ENCODE data around the gene IL25. TPM values are rescaled to one million over a fixed set of nuclear protein-coding genes. Genes with fewer than 3 reads are reported as not detected.
"Not testable (repeated sequence)": the region's sequence is repeated elsewhere in the genome, so short reads cannot be mapped to it uniquely, and the experiment has no call there.

The IL25 gene
- total RNA-seq, 1 experiment from 2014 or later, result not detected

DNA sequence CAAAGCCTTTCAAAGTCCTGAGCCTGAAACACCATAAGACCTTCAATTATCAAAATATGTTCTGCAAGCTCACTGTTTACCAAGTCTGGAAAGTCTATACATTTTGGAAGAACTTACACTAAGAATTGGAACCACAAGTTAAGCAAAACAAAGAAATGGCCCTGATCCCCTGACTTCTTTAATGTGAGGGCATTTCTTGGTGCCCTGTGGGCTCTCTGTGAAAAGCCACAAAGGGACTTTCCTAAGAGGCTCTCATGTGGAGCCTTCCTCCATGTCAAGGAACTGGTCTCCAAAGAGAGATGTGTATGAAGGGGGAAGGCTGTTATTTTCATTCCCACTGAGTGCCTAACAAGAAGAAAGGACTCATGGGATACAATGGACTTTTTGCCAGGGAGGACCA, 49.0 kb downstream of the IL25 start:
- Mint-ChIP-seq H3K36me3 (ENCODE audit: insufficient read depth, unreplicated experiment) (no peaks in the 10 kb centered on the region), H3K4me3 (ENCODE audit: unreplicated experiment) (no peak overlapping the region), H3K9me3 (ENCODE audit: unreplicated experiment) (no peaks in the 10 kb centered on the region), H3K27ac (ENCODE audit: unreplicated experiment) (no peak overlapping the region), H3K4me1 (ENCODE audit: low read depth, unreplicated experiment) (no peaks in the 10 kb centered on the region), H3K27me3 (ENCODE audit: insufficient read depth, unreplicated experiment) (peaks cover 4% of the 10 kb centered on the region)
- H3K36me3 ChIP-seq (ENCODE audit: control insufficient read depth, insufficient read depth, low read length), result no peaks in the 10 kb centered on the region
- POLR2A ChIA-PET, result no interaction called here
- DNase-seq, result no peak
- H3K9me3 ChIP-seq, result no peaks in the 10 kb centered on the region
- no TSS peak for BruUV-seq (replicated peaks)
- H3K27me3 ChIP-seq (replicated peaks; ENCODE audit: control insufficient read depth, insufficient read depth, low read length), result no peaks in the 10 kb centered on the region
- H3K4me3 ChIP-seq (ENCODE audit: low read depth, low read length), result no peak overlapping the region
- CTCF ChIA-PET, result no interaction called here
- TF ChIP-seq, protein P1, sequence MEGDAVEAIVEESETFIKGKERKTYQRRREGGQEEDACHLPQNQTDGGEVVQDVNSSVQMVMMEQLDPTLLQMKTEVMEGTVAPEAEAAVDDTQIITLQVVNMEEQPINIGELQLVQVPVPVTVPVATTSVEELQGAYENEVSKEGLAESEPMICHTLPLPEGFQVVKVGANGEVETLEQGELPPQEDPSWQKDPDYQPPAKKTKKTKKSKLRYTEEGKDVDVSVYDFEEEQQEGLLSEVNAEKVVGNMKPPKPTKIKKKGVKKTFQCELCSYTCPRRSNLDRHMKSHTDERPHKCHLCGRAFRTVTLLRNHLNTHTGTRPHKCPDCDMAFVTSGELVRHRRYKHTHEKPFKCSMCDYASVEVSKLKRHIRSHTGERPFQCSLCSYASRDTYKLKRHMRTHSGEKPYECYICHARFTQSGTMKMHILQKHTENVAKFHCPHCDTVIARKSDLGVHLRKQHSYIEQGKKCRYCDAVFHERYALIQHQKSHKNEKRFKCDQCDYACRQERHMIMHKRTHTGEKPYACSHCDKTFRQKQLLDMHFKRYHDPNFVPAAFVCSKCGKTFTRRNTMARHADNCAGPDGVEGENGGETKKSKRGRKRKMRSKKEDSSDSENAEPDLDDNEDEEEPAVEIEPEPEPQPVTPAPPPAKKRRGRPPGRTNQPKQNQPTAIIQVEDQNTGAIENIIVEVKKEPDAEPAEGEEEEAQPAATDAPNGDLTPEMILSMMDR (IDR thresholded peaks at IDR 0.05; ENCODE audit: insufficient read depth in 1 of 2, low read depth in 1 of 2, low read length in 1 of 2, severe bottlenecking in 1 of 2, unreplicated experiment in 1 of 2), result no peak
- no peaks in the 10 kb centered on the region for H3K4me1 ChIP-seq
- intact Hi-C loops (cut with micrococcal nuclease; ENCODE audit: unreplicated experiment), result no loop called here

DNA sequence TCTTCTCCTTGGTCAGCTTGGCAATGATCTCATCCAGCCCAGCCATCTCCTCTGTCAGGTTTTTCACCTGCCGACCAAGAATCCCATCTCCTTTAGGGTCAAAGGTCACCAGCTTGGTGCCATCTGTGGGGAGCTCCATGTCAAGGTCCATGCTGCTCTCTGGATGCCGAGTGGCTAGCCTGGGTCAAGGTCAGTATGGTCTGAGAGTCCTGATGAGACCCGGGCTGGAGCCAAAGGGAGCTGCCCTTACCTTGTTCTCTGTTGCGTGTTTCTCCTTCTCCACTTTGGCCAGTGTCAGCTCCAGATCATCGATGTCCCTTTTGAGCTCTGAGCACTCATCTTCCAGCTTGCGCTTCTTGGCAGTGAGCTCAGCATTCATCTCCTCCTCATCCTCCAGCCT, 51.0 kb downstream of the IL25 start:
- no TSS peak for BruUV-seq (replicated peaks)
- no peaks in the 10 kb centered on the region for H3K9me3 ChIP-seq
- TF ChIP-seq, protein P1 (IDR thresholded peaks at IDR 0.05; ENCODE audit: insufficient read depth in 1 of 2, low read depth in 1 of 2, low read length in 1 of 2, severe bottlenecking in 1 of 2, unreplicated experiment in 1 of 2), result no peak
- intact Hi-C loops (cut with micrococcal nuclease; ENCODE audit: unreplicated experiment), result no loop called here
- Mint-ChIP-seq H3K36me3 (ENCODE audit: insufficient read depth, unreplicated experiment) (no peaks in the 10 kb centered on the region), H3K4me1 (ENCODE audit: low read depth, unreplicated experiment) (no peaks in the 10 kb centered on the region), H3K4me3 (ENCODE audit: unreplicated experiment) (no peak overlapping the region), H3K27ac (ENCODE audit: unreplicated experiment) (no peak overlapping the region), H3K9me3 (ENCODE audit: unreplicated experiment) (no peaks in the 10 kb centered on the region), H3K27me3 (ENCODE audit: insufficient read depth, unreplicated experiment) (peaks cover 4% of the 10 kb centered on the region)
- H3K36me3 ChIP-seq (ENCODE audit: control insufficient read depth, insufficient read depth, low read length), result no peaks in the 10 kb centered on the region
- POLR2A ChIA-PET, result no interaction called here
- DNase-seq, result no peak
- no peaks in the 10 kb centered on the region for H3K27me3 ChIP-seq (replicated peaks; ENCODE audit: control insufficient read depth, insufficient read depth, low read length)
- CTCF ChIA-PET, result interaction anchor here (0.6 kb wide), 1 partner anchor 21 kb away, joined by 3 read pairs; no protein-coding TSS in a partner anchor
- no peak overlapping the region for H3K4me3 ChIP-seq (ENCODE audit: low read depth, low read length)
- no peaks in the 10 kb centered on the region for H3K4me1 ChIP-seq

DNA sequence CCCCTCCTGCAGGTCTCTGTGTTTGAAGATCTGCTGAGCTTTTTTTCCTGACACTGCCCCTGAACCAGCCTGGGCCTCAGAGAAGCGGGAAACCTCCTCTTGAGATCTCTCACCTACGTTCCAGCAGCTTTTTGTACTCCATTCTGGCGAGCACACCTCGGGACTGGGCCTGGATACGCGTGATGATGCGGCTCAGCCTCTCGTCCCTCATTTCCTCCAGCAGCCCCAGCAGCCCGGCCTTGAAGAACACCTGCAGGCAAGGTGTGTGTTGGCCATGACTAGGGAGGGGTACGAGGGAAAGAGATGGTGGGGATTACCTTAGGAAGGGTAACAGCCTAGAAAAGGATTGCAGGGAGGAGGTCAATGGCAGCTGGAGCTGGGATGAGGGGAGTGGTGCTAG, 52.6 kb downstream of the IL25 start:
- Histone ChIP-seq H3K36me3 (ENCODE audit: control insufficient read depth, insufficient read depth, low read length) (no peaks in the 10 kb centered on the region), H3K9me3 (no peaks in the 10 kb centered on the region), H3K4me1 (no peaks in the 10 kb centered on the region), H3K27me3 (replicated peaks; ENCODE audit: control insufficient read depth, insufficient read depth, low read length) (no peaks in the 10 kb centered on the region), H3K4me3 (ENCODE audit: low read depth, low read length) (no peak overlapping the region)
- no peak overlapping the region for H3K4me3 Mint-ChIP-seq (ENCODE audit: unreplicated experiment)
- DNase-seq, result no peak
- intact Hi-C loops (cut with micrococcal nuclease; ENCODE audit: unreplicated experiment), result no loop called here
- H3K27ac Mint-ChIP-seq (ENCODE audit: unreplicated experiment), result no peak overlapping the region
- H3K27me3 Mint-ChIP-seq (ENCODE audit: insufficient read depth, unreplicated experiment), result peaks cover 5% of the 10 kb centered on the region
- ChIA-PET POLR2A (no interaction called here), CTCF (no interaction called here)
- no peaks in the 10 kb centered on the region for H3K36me3 Mint-ChIP-seq (ENCODE audit: insufficient read depth, unreplicated experiment)
- H3K9me3 Mint-ChIP-seq (ENCODE audit: unreplicated experiment), result no peaks in the 10 kb centered on the region
- H3K4me1 Mint-ChIP-seq (ENCODE audit: low read depth, unreplicated experiment), result no peaks in the 10 kb centered on the region
- BruUV-seq (replicated peaks), result no TSS peak
- TF ChIP-seq, protein P1 (IDR thresholded peaks at IDR 0.05; ENCODE audit: insufficient read depth in 1 of 2, low read depth in 1 of 2, low read length in 1 of 2, severe bottlenecking in 1 of 2, unreplicated experiment in 1 of 2), result no peak

DNA sequence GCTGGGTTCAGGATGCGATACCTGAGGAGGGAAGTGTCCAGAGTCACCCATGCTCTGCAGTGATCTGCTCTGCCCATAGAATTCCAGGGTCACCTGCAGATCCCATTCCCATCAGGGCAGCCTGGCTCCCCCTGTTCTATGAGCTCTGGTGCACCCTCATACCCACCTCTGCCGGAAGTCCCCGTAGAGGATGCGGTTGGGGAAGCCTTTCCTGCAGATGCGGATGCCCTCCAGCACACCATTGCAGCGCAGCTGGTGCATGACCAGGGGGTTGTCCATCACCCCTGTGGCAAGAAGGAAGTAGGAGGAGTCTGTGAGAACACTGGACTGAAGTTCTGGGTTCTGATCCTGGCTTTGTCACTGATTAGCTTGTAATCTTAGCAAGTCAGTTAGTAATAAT, 53.2 kb downstream of the IL25 start:
- H3K9me3 ChIP-seq; H3K9me3 Mint-ChIP-seq (ENCODE audit: unreplicated experiment); BruUV-seq (replicated peaks); H3K27me3 ChIP-seq (replicated peaks; ENCODE audit: control insufficient read depth, insufficient read depth, low read length); POLR2A ChIA-PET; CTCF ChIA-PET; H3K36me3 Mint-ChIP-seq (ENCODE audit: insufficient read depth, unreplicated experiment); H3K4me1 ChIP-seq; H3K4me3 ChIP-seq (ENCODE audit: low read depth, low read length); H3K36me3 ChIP-seq (ENCODE audit: control insufficient read depth, insufficient read depth, low read length); H3K4me1 Mint-ChIP-seq (ENCODE audit: low read depth, unreplicated experiment); H3K27me3 Mint-ChIP-seq (ENCODE audit: insufficient read depth, unreplicated experiment); DNase-seq; intact Hi-C loops (cut with micrococcal nuclease; ENCODE audit: unreplicated experiment); H3K27ac Mint-ChIP-seq (ENCODE audit: unreplicated experiment); H3K4me3 Mint-ChIP-seq (ENCODE audit: unreplicated experiment): not testable (repeated sequence)

Data from Caco-2 (cell line).